Astrocyte (in vitro differentiated cells and primary cell): ENCODE measurements around the gene CNTNAP2. TPM values are rescaled to one million over a fixed set of nuclear protein-coding genes. Genes with fewer than 3 reads are reported as not detected.

Experiments
- DNase-seq: peaks from one replicate; pipeline ENCODE4 v3.0.0-alpha.2; 2010; ENCODE audit warnings: low read depth
- FAIRE-seq: peaks from 2 replicates; lab custom pipeline; 2011; peaks lifted over from hg19 to GRCh38; lab: Jason Lieb, UNC
- H2AFZ ChIP-seq: 2 replicates; pipeline ENCODE4 v1.6.0; 2012; ENCODE audit warnings: low read depth, low read length, inconsistent platforms
- H3K27ac ChIP-seq: 2 replicates; pipeline ENCODE4 v1.5.1; 2011; ENCODE audit warnings: low read depth, low read length, inconsistent platforms
- H3K27me3 ChIP-seq: 2 replicates; pipeline ENCODE4 v1.6.0; 2011; ENCODE audit warnings: low read length, inconsistent platforms; ENCODE audit not compliant: insufficient read depth
- H3K36me3 ChIP-seq: 2 replicates; pipeline ENCODE4 v1.5.1; 2011; ENCODE audit warnings: low read length, inconsistent platforms; ENCODE audit not compliant: insufficient read depth
- H3K4me1 ChIP-seq: 2 replicates; pipeline ENCODE4 v1.5.1; 2011; ENCODE audit warnings: low read length, inconsistent platforms; ENCODE audit not compliant: insufficient read depth
- H3K4me2 ChIP-seq: 2 replicates; pipeline ENCODE4 v1.6.0; 2012; ENCODE audit warnings: low read length, inconsistent platforms
- H3K4me3 ChIP-seq: 2 replicates; pipeline ENCODE4 v1.5.1; 2011; ENCODE audit warnings: low read depth, mild to moderate bottlenecking, low read length, inconsistent platforms; ENCODE audit not compliant: insufficient read depth
- H3K79me2 ChIP-seq: 2 replicates; pipeline ENCODE4 v1.6.0; 2012; ENCODE audit warnings: mild to moderate bottlenecking, low read length, inconsistent platforms; ENCODE audit not compliant: insufficient read depth
- H3K9ac ChIP-seq: 2 replicates; pipeline ENCODE4 v1.6.0; 2012; ENCODE audit warnings: mild to moderate bottlenecking, low read length, inconsistent platforms
- H3K9me3 ChIP-seq: 2 replicates; pipeline ENCODE4 v1.5.1; 2012; ENCODE audit warnings: low read depth, mild to moderate bottlenecking, low read length, inconsistent platforms; ENCODE audit not compliant: insufficient read depth
- H4K20me1 ChIP-seq: 2 replicates; pipeline ENCODE4 v1.6.0; 2012; ENCODE audit warnings: low read length, inconsistent platforms; ENCODE audit not compliant: insufficient read depth
- H3K27ac Mint-ChIP-seq: one replicate; pipeline ENCODE4 v1.8.0; 2021; ENCODE audit warnings: mild to moderate bottlenecking, mixed read lengths; ENCODE audit not compliant: unreplicated experiment
- H3K27me3 Mint-ChIP-seq: one replicate; pipeline ENCODE4 v1.8.0; 2021; ENCODE audit warnings: low read depth, mixed read lengths; ENCODE audit not compliant: unreplicated experiment
- H3K36me3 Mint-ChIP-seq: one replicate; pipeline ENCODE4 v1.8.0; 2021; ENCODE audit warnings: low read depth, mixed read lengths; ENCODE audit not compliant: unreplicated experiment
- H3K4me1 Mint-ChIP-seq: one replicate; pipeline ENCODE4 v1.8.0; 2021; ENCODE audit warnings: low read depth, mixed read lengths; ENCODE audit not compliant: unreplicated experiment
- H3K4me3 Mint-ChIP-seq: one replicate; pipeline ENCODE4 v1.8.0; 2021; ENCODE audit warnings: mild to moderate bottlenecking, moderate library complexity, mixed read lengths; ENCODE audit not compliant: unreplicated experiment
- H3K9me3 Mint-ChIP-seq: one replicate; pipeline ENCODE4 v1.8.0; 2021; ENCODE audit warnings: mild to moderate bottlenecking, mixed read lengths; ENCODE audit not compliant: unreplicated experiment
- EZH2 ChIP-seq: IDR thresholded peaks from 2 replicates; pipeline ENCODE4 v1.6.1; 2012; ENCODE audit warnings: mild to moderate bottlenecking, low read length, inconsistent platforms; ENCODE audit not compliant: insufficient read depth
- total RNA-seq: library from RNA; stranded (reverse); gene quantifications from 2 replicates; pipeline ENCODE4 v1.2.1, GENCODE V29; 2021
- TF ChIP-seq, protein P1 (sequence below): IDR thresholded peaks from 2 replicates; pipeline ENCODE4 v1.5.1; 2011; ENCODE audit warnings: low read depth, mild to moderate bottlenecking, inconsistent platforms, low read length, moderate library complexity; ENCODE audit not compliant: insufficient read depth

Gene CNTNAP2
- total RNA-seq, 1 donor from 2014 or later, result 20.0 TPM

DNA sequence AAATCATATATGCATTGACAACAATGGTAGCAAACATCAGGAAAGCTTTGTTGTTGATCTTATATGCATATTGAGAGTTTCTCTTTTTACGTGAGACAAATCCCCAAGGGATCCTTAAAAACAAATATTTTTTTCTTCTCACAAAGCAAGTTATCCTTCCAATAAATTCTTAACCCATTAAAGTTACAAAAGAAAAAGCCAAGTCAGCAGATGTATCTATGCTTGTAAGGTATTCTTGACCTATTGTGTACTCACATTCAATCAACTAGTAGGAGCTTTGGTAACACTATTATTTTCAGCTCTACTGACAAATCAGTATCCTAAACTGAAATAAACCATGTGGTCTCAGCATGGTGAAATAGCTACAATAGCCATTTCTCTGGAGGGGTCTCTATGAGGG, 586.3 kb downstream of the CNTNAP2 start:
- H3K27me3 Mint-ChIP-seq, result no peaks in the 10 kb centered on the region
- no peak for FAIRE-seq

GRCh38 chr7:146709451-146710027, 592.9 kb downstream of the CNTNAP2 start:
- FAIRE-seq, result no peak
- H3K9ac ChIP-seq, result no peak overlapping the region
- Mint-ChIP-seq H3K9me3 (no peaks in the 10 kb centered on the region), H3K4me3 (no peak overlapping the region), H3K36me3 (no peaks in the 10 kb centered on the region), H3K4me1 (no peaks in the 10 kb centered on the region), H3K27me3 (no peaks in the 10 kb centered on the region), H3K27ac (no peak overlapping the region)
- no peaks in the 10 kb centered on the region for H4K20me1 ChIP-seq
- H2AFZ ChIP-seq, result no peak overlapping the region
- no peaks in the 10 kb centered on the region for H3K79me2 ChIP-seq
- no peak overlapping the region for H3K4me3 ChIP-seq
- H3K9me3 ChIP-seq, result no peaks in the 10 kb centered on the region
- DNase-seq, result no peak
- no peaks in the 10 kb centered on the region for H3K27me3 ChIP-seq
- TF ChIP-seq, protein P1, sequence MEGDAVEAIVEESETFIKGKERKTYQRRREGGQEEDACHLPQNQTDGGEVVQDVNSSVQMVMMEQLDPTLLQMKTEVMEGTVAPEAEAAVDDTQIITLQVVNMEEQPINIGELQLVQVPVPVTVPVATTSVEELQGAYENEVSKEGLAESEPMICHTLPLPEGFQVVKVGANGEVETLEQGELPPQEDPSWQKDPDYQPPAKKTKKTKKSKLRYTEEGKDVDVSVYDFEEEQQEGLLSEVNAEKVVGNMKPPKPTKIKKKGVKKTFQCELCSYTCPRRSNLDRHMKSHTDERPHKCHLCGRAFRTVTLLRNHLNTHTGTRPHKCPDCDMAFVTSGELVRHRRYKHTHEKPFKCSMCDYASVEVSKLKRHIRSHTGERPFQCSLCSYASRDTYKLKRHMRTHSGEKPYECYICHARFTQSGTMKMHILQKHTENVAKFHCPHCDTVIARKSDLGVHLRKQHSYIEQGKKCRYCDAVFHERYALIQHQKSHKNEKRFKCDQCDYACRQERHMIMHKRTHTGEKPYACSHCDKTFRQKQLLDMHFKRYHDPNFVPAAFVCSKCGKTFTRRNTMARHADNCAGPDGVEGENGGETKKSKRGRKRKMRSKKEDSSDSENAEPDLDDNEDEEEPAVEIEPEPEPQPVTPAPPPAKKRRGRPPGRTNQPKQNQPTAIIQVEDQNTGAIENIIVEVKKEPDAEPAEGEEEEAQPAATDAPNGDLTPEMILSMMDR, result no peak
- TF ChIP-seq EZH2, result no peak
- no peak overlapping the region for H3K27ac ChIP-seq
- no peaks in the 10 kb centered on the region for H3K36me3 ChIP-seq
- H3K4me2 ChIP-seq, result no peak overlapping the region
- H3K4me1 ChIP-seq, result no peaks in the 10 kb centered on the region

More for the DNA sequence above, 586.3 kb downstream of the CNTNAP2 start:
- Histone ChIP-seq H3K79me2 (no peaks in the 10 kb centered on the region), H3K27ac (no peak overlapping the region), H2AFZ (no peak overlapping the region), H3K4me1 (no peaks in the 10 kb centered on the region), H4K20me1 (no peaks in the 10 kb centered on the region), H3K9me3 (no peaks in the 10 kb centered on the region), H3K4me3 (no peak overlapping the region), H3K36me3 (no peaks in the 10 kb centered on the region), H3K27me3 (no peaks in the 10 kb centered on the region), H3K9ac (no peak overlapping the region), H3K4me2 (no peak overlapping the region)
- no peaks in the 10 kb centered on the region for H3K9me3 Mint-ChIP-seq
- no peaks in the 10 kb centered on the region for H3K4me1 Mint-ChIP-seq
- no peak overlapping the region for H3K4me3 Mint-ChIP-seq
- H3K27ac Mint-ChIP-seq, result no peak overlapping the region
- DNase-seq, result no peak
- H3K36me3 Mint-ChIP-seq, result no peaks in the 10 kb centered on the region
- no peak for TF ChIP-seq EZH2
- TF ChIP-seq, protein P1, result no peak

GRCh38 chr7:146713205-146713604, 596.6 kb downstream of the CNTNAP2 start:
- H3K4me2 ChIP-seq, result no peak overlapping the region
- no peaks in the 10 kb centered on the region for H3K9me3 ChIP-seq
- TF ChIP-seq, protein P1, result no peak
- H3K4me1 Mint-ChIP-seq, result no peaks in the 10 kb centered on the region
- H3K27me3 ChIP-seq, result no peaks in the 10 kb centered on the region
- H3K9ac ChIP-seq, result no peak overlapping the region
- DNase-seq (no peak), FAIRE-seq (no peak)
- no peak overlapping the region for H2AFZ ChIP-seq
- H3K79me2 ChIP-seq, result no peaks in the 10 kb centered on the region
- H3K4me1 ChIP-seq, result no peaks in the 10 kb centered on the region
- H3K36me3 Mint-ChIP-seq, result no peaks in the 10 kb centered on the region
- H3K4me3 ChIP-seq, result no peak overlapping the region
- no peaks in the 10 kb centered on the region for H3K9me3 Mint-ChIP-seq
- H3K27ac Mint-ChIP-seq, result no peak overlapping the region
- H3K27ac ChIP-seq, result no peak overlapping the region
- H3K4me3 Mint-ChIP-seq, result no peak overlapping the region
- no peaks in the 10 kb centered on the region for H4K20me1 ChIP-seq
- no peaks in the 10 kb centered on the region for H3K27me3 Mint-ChIP-seq
- H3K36me3 ChIP-seq, result no peaks in the 10 kb centered on the region
